ENCODE results near the gene LIN7C.
A peak's percentile ranks its signal among the peaks of the same experiment; 100 is the strongest.
"Not testable (repeated sequence)": the region's sequence is repeated elsewhere in the genome, so short reads cannot be mapped to it uniquely, and the experiment has no call there.

The LIN7C gene

GRCh38 chr11:27464289-27464696 lies 42.3 kb downstream of the LIN7C start:
- DNase-seq (ENCODE audit: low read depth in 1 of 2, low spot score in 1 of 2): peak in 1 of 2 experiments; percentile 82
- TF ChIP-seq JUND (IDR thresholded peaks at IDR 0.05; ENCODE audit: low read depth): no peak
- in situ Hi-C loops (cut with HindIII; ENCODE audit: low pct_unique_long_range_greater_than_20kb, low sequenced_read_pairs): no loop called here

GRCh38 chr11:27462543-27462942 lies 44.0 kb downstream of the LIN7C start:
- TF ChIP-seq JUND (IDR thresholded peaks at IDR 0.05; ENCODE audit: low read depth): no peak
- no peak for DNase-seq (ENCODE audit: low read depth in 1 of 2, low spot score in 1 of 2)
- in situ Hi-C loops (cut with HindIII; ENCODE audit: low pct_unique_long_range_greater_than_20kb, low sequenced_read_pairs): no loop called here

GRCh38 chr11:27460158-27460978 lies 46.2 kb downstream of the LIN7C start:
- in situ Hi-C loops (cut with HindIII; ENCODE audit: low pct_unique_long_range_greater_than_20kb, low sequenced_read_pairs): no loop called here
- DNase-seq (ENCODE audit: low read depth in 1 of 2, low spot score in 1 of 2): no peak

GRCh38 chr11:27459191-27459590 lies 47.4 kb downstream of the LIN7C start:
- in situ Hi-C loops (cut with HindIII; ENCODE audit: low pct_unique_long_range_greater_than_20kb, low sequenced_read_pairs): no loop called here
- no peak for TF ChIP-seq JUND (IDR thresholded peaks at IDR 0.05; ENCODE audit: low read depth)
- no peak for DNase-seq (ENCODE audit: low read depth in 1 of 2, low spot score in 1 of 2)

More at GRCh38 chr11:27460158-27460978, 46.2 kb downstream of the LIN7C start:
- no peak for TF ChIP-seq JUND (IDR thresholded peaks at IDR 0.05; ENCODE audit: low read depth)

- DNase-seq (ENCODE audit: low read depth in 1 of 2, low spot score in 1 of 2): no peak
- in situ Hi-C loops (cut with HindIII; ENCODE audit: low pct_unique_long_range_greater_than_20kb, low sequenced_read_pairs): no loop called here
- TF ChIP-seq JUND (IDR thresholded peaks at IDR 0.05; ENCODE audit: low read depth): no peak
Measured at GRCh38 chr11:27458182-27458581, 48.4 kb downstream of the LIN7C start.

- DNase-seq (ENCODE audit: low read depth in 1 of 2, low spot score in 1 of 2): no peak
- TF ChIP-seq JUND (IDR thresholded peaks at IDR 0.05; ENCODE audit: low read depth): no peak
- in situ Hi-C loops (cut with HindIII; ENCODE audit: low pct_unique_long_range_greater_than_20kb, low sequenced_read_pairs): no loop called here
Measured at GRCh38 chr11:27456795-27457329, 49.7 kb downstream of the LIN7C start.

- no peak for TF ChIP-seq JUND (IDR thresholded peaks at IDR 0.05; ENCODE audit: low read depth)
- DNase-seq (ENCODE audit: low read depth in 1 of 2, low spot score in 1 of 2): no peak
- in situ Hi-C loops (cut with HindIII; ENCODE audit: low pct_unique_long_range_greater_than_20kb, low sequenced_read_pairs): no loop called here
Measured at GRCh38 chr11:27456140-27456794, 50.3 kb downstream of the LIN7C start.

- in situ Hi-C loops (cut with HindIII; ENCODE audit: low pct_unique_long_range_greater_than_20kb, low sequenced_read_pairs): no loop called here
Measured at GRCh38 chr11:27455667-27456066, 50.9 kb downstream of the LIN7C start.

GRCh38 chr11:27453701-27454100 lies 52.9 kb downstream of the LIN7C start:
- in situ Hi-C loops (cut with HindIII; ENCODE audit: low pct_unique_long_range_greater_than_20kb, low sequenced_read_pairs): no loop called here
- no peak for TF ChIP-seq JUND (IDR thresholded peaks at IDR 0.05; ENCODE audit: low read depth)
- peak in 1 of 2 experiments; percentile 76 for DNase-seq (ENCODE audit: low read depth in 1 of 2, low spot score in 1 of 2)

More at GRCh38 chr11:27455667-27456066, 50.9 kb downstream of the LIN7C start:
- no peak for DNase-seq (ENCODE audit: low read depth in 1 of 2, low spot score in 1 of 2)
- no peak for TF ChIP-seq JUND (IDR thresholded peaks at IDR 0.05; ENCODE audit: low read depth)

GRCh38 chr11:27452147-27452546 lies 54.4 kb downstream of the LIN7C start:
- DNase-seq (ENCODE audit: low read depth in 1 of 2, low spot score in 1 of 2): no peak
- in situ Hi-C loops (cut with HindIII; ENCODE audit: low pct_unique_long_range_greater_than_20kb, low sequenced_read_pairs): no loop called here
- TF ChIP-seq JUND (IDR thresholded peaks at IDR 0.05; ENCODE audit: low read depth): no peak

GRCh38 chr11:27451244-27451965 lies 55.2 kb downstream of the LIN7C start:
- no peak for TF ChIP-seq JUND (IDR thresholded peaks at IDR 0.05; ENCODE audit: low read depth)
- no peak for DNase-seq (ENCODE audit: low read depth in 1 of 2, low spot score in 1 of 2)
- in situ Hi-C loops (cut with HindIII; ENCODE audit: low pct_unique_long_range_greater_than_20kb, low sequenced_read_pairs): no loop called here

- DNase-seq (ENCODE audit: low read depth in 1 of 2, low spot score in 1 of 2); in situ Hi-C loops (cut with HindIII; ENCODE audit: low pct_unique_long_range_greater_than_20kb, low sequenced_read_pairs): not testable (repeated sequence)
Measured at GRCh38 chr11:27448184-27448540, 58.4 kb downstream of the LIN7C start.
